HG02938 (cell line): ENCODE results near the gene TMEM127.
"Not testable (repeated sequence)": the region's sequence is repeated elsewhere in the genome, so short reads cannot be mapped to it uniquely, and the experiment has no call there.

ENCODE experiments used
- ATAC-seq: cut with Tn5 transposase; IDR thresholded peaks from one replicate; pipeline ENCODE4 v1.9.1; 2021; ENCODE audit warnings: mild to moderate bottlenecking, moderate library complexity; ENCODE audit not compliant: unreplicated experiment

TMEM127 gene

GRCh38 chr2:96265840-96266679, at the start of gene TMEM127, which contains the start of gene CIAO1:
Gene TMEM127 (minus strand): TSS chr2:96265997. CDS start chr2:96265381, 616 bp downstream.
Gene CIAO1 (plus strand): TSS chr2:96266225. CDS start chr2:96266351, 126 bp downstream.
- ATAC-seq = peak; percentile 88

- ATAC-seq = no peak
Observed at GRCh38 chr2:96315005-96315399, 49.2 kb upstream of the TMEM127 start.

- ATAC-seq = no peak
Observed at GRCh38 chr2:96308248-96308647, 42.5 kb upstream of the TMEM127 start.

GRCh38 chr2:96306370-96306769, 40.6 kb upstream of the TMEM127 start:
- ATAC-seq = no peak

- no peak for ATAC-seq
Observed at GRCh38 chr2:96305979-96306308, 40.1 kb upstream of the TMEM127 start.

- ATAC-seq = peak; percentile 88
Observed at GRCh38 chr2:96305091-96305978, 39.5 kb upstream of the TMEM127 start, which contains the start of gene SNRNP200. Gene SNRNP200 (minus strand): TSS chr2:96305546. CDS start chr2:96305437, 109 bp downstream.

GRCh38 chr2:96304606-96305005, 38.8 kb upstream of the TMEM127 start:
- ATAC-seq = no peak

- ATAC-seq = no peak
Observed at GRCh38 chr2:96301865-96302264, 36.1 kb upstream of the TMEM127 start.

GRCh38 chr2:96296925-96297324, 31.1 kb upstream of the TMEM127 start:
- no peak for ATAC-seq

GRCh38 chr2:96294271-96294670, 28.5 kb upstream of the TMEM127 start:
- not testable (repeated sequence) for ATAC-seq

GRCh38 chr2:96291751-96292150, 26.0 kb upstream of the TMEM127 start:
- ATAC-seq = no peak

GRCh38 chr2:96287273-96287856, 21.6 kb upstream of the TMEM127 start:
- no peak for ATAC-seq

- no peak for ATAC-seq
Observed at GRCh38 chr2:96276787-96277499, 11.1 kb upstream of the TMEM127 start.

GRCh38 chr2:96274355-96275056, 8.7 kb upstream of the TMEM127 start:
- no peak for ATAC-seq

- no peak for ATAC-seq
Observed at GRCh38 chr2:96273763-96274162, 8.0 kb upstream of the TMEM127 start.

- ATAC-seq = no peak
Observed at GRCh38 chr2:96271995-96272394, 6.2 kb upstream of the TMEM127 start.

GRCh38 chr2:96267159-96267971, 1.6 kb upstream of the TMEM127 start:
- ATAC-seq = no peak

GRCh38 chr2:96265349-96265839, 403 bp downstream of the TMEM127 start:
- peak; percentile 15 for ATAC-seq
